HEK293 (cell line): ENCODE measurements around the gene TARS2.
A peak's percentile ranks its signal among the peaks of the same experiment; 100 is the strongest.

ENCODE experiments used
- CTCF ChIA-PET: fragments of 350-600 bp; formaldehyde crosslinking; extraction: SDS; loops from one replicate; lab custom pipeline; 2021; ENCODE audit warnings: antibody characterized with exemption; lab: Yijun Ruan, JAX
- POLR2A ChIA-PET: fragments of 300-600 bp; formaldehyde crosslinking; extraction: SDS; loops from one replicate; lab custom pipeline; 2020; ENCODE audit warnings: antibody characterized with exemption, inconsistent platforms; lab: Yijun Ruan, JAX
- H3K27ac ChIP-seq: fragments of 200-500 bp; sonication (Bioruptor generic); 2 replicates; pipeline ENCODE4 v1.5.1; 2014; ENCODE audit warnings: low read depth, low read length, control low read depth, inconsistent platforms; ENCODE audit errors: extremely low read depth
- H3K36me3 ChIP-seq, 2 experiments: fragments of 200-500 bp in 1 of 2; sonication (Bioruptor generic) in 1 of 2; 1 replicate in 1 of 2; 2 replicates in 1 of 2; pipeline ENCODE4 v1.5.1; 2014 to 2017; ENCODE audit warnings: inconsistent platforms in 2 of 2, low read length in 2 of 2; ENCODE audit not compliant: control insufficient read depth in 2 of 2, insufficient read depth in 1 of 2
- H3K4me1 ChIP-seq: fragments of 200-500 bp; sonication (Bioruptor generic); 2 replicates; pipeline ENCODE4 v1.5.1; 2014; ENCODE audit warnings: mild to moderate bottlenecking, low read length, inconsistent platforms; ENCODE audit not compliant: control insufficient read depth, insufficient read depth
- H3K4me3 ChIP-seq: 2 replicates; pipeline ENCODE4 v1.5.1; 2011; ENCODE audit warnings: low read depth, mild to moderate bottlenecking, control low read depth, low read length, moderate library complexity
- H3K9me3 ChIP-seq: fragments of 200-500 bp; sonication (Bioruptor generic); 2 replicates; pipeline ENCODE4 v1.5.1; 2014; ENCODE audit warnings: low read depth, low read length, inconsistent platforms; ENCODE audit not compliant: control insufficient read depth, insufficient read depth
- ATF2 ChIP-seq: fragments of 450-650 bp; formaldehyde crosslinking; IDR thresholded peaks from 2 replicates; pipeline ENCODE4 v1.5.1; 2016; ENCODE audit warnings: missing biosample characterization, missing genetic modification characterization, low read depth
- BCL11A ChIP-seq: fragments of 450-650 bp; formaldehyde crosslinking; IDR thresholded peaks from 2 replicates; pipeline ENCODE4 v1.5.1; 2016; ENCODE audit warnings: low read depth, missing biosample characterization, missing genetic modification characterization
- GFI1B ChIP-seq: fragments of 450-650 bp; formaldehyde crosslinking; IDR thresholded peaks from 2 replicates; pipeline ENCODE4 v1.5.1; 2016; ENCODE audit warnings: missing biosample characterization, missing genetic modification characterization
- KLF8 ChIP-seq: fragments of 450-650 bp; formaldehyde crosslinking; IDR thresholded peaks from 2 replicates; pipeline ENCODE4 v1.5.1; 2016; ENCODE audit warnings: missing biosample characterization, missing genetic modification characterization
- RBAK ChIP-seq: fragments of 450-650 bp; formaldehyde crosslinking; IDR thresholded peaks from 2 replicates; pipeline ENCODE4 v1.5.1; 2016; ENCODE audit warnings: missing biosample characterization, missing genetic modification characterization
- SCRT1 ChIP-seq: fragments of 450-650 bp; formaldehyde crosslinking; IDR thresholded peaks from 2 replicates; pipeline ENCODE4 v1.5.1; 2016; ENCODE audit warnings: missing biosample characterization, missing genetic modification characterization, borderline replicate concordance
- SCRT2 ChIP-seq: fragments of 450-650 bp; formaldehyde crosslinking; IDR thresholded peaks from 2 replicates; pipeline ENCODE4 v1.5.1; 2016; ENCODE audit warnings: missing biosample characterization, missing genetic modification characterization
- ZBTB10 ChIP-seq: fragments of 450-650 bp; formaldehyde crosslinking; IDR thresholded peaks from 2 replicates; pipeline ENCODE4 v1.5.1; 2016; ENCODE audit warnings: missing biosample characterization, missing genetic modification characterization
- ZBTB17 ChIP-seq: fragments of 450-650 bp; formaldehyde crosslinking; IDR thresholded peaks from 2 replicates; pipeline ENCODE4 v1.5.1; 2016; ENCODE audit warnings: missing biosample characterization, missing genetic modification characterization
- ZNF248 ChIP-seq: fragments of 450-650 bp; formaldehyde crosslinking; IDR thresholded peaks from 2 replicates; pipeline ENCODE4 v1.5.1; 2017; ENCODE audit warnings: missing biosample characterization, missing genetic modification characterization
- ZNF266 ChIP-seq: fragments of 450-650 bp; formaldehyde crosslinking; IDR thresholded peaks from 2 replicates; pipeline ENCODE4 v1.5.1; 2016; ENCODE audit warnings: missing biosample characterization, missing genetic modification characterization, low read depth
- ZNF280D ChIP-seq: fragments of 450-650 bp; formaldehyde crosslinking; IDR thresholded peaks from 2 replicates; pipeline ENCODE4 v1.5.1; 2016; ENCODE audit warnings: missing biosample characterization, missing genetic modification characterization
- ZNF302 ChIP-seq: fragments of 450-650 bp; formaldehyde crosslinking; IDR thresholded peaks from 2 replicates; pipeline ENCODE4 v1.5.1; 2016; ENCODE audit warnings: missing biosample characterization, missing genetic modification characterization, low read depth
- ZNF350 ChIP-seq: fragments of 450-650 bp; formaldehyde crosslinking; IDR thresholded peaks from 2 replicates; pipeline ENCODE4 v1.5.0; 2017; ENCODE audit warnings: missing biosample characterization, mild to moderate bottlenecking, missing genetic modification characterization
- ZNF354C ChIP-seq: fragments of 450-650 bp; formaldehyde crosslinking; IDR thresholded peaks from 2 replicates; pipeline ENCODE4 v1.5.1; 2016; ENCODE audit warnings: missing biosample characterization, missing genetic modification characterization, low read depth, borderline replicate concordance
- ZNF366 ChIP-seq: fragments of 450-650 bp; formaldehyde crosslinking; conservative IDR thresholded peaks from 2 replicates; pipeline ENCODE4 v1.5.1; 2016; ENCODE audit warnings: missing biosample characterization, missing genetic modification characterization
- ZNF488 ChIP-seq: fragments of 450-650 bp; formaldehyde crosslinking; IDR thresholded peaks from 2 replicates; pipeline ENCODE4 v1.5.1; 2016; ENCODE audit warnings: missing biosample characterization, missing genetic modification characterization
- ZNF600 ChIP-seq: fragments of 450-650 bp; formaldehyde crosslinking; IDR thresholded peaks from 2 replicates; pipeline ENCODE4 v1.5.1; 2016; ENCODE audit warnings: missing biosample characterization, missing genetic modification characterization
- ZNF660 ChIP-seq: fragments of 450-650 bp; IDR thresholded peaks from 2 replicates; pipeline ENCODE4 v1.5.1; 2018; ENCODE audit warnings: missing biosample characterization, mild to moderate bottlenecking, missing genetic modification characterization
- ZNF664 ChIP-seq: fragments of 450-650 bp; formaldehyde crosslinking; IDR thresholded peaks from 2 replicates; pipeline ENCODE4 v1.5.1; 2016; ENCODE audit warnings: missing biosample characterization, missing genetic modification characterization
- ZNF670 ChIP-seq: fragments of 450-650 bp; formaldehyde crosslinking; IDR thresholded peaks from 2 replicates; pipeline ENCODE4 v1.5.1; 2016; ENCODE audit warnings: missing biosample characterization, missing genetic modification characterization, low read depth
- ZNF747 ChIP-seq: fragments of 450-650 bp; formaldehyde crosslinking; IDR thresholded peaks from 2 replicates; pipeline ENCODE4 v1.5.1; 2016; ENCODE audit warnings: missing biosample characterization, missing genetic modification characterization
- ZNF768 ChIP-seq: fragments of 450-650 bp; formaldehyde crosslinking; IDR thresholded peaks from 2 replicates; pipeline ENCODE4 v1.5.1; 2018; ENCODE audit warnings: missing biosample characterization, mild to moderate bottlenecking, missing genetic modification characterization
- ZSCAN18 ChIP-seq: fragments of 450-650 bp; formaldehyde crosslinking; IDR thresholded peaks from 2 replicates; pipeline ENCODE4 v1.5.1; 2016; ENCODE audit warnings: missing biosample characterization, missing genetic modification characterization

Gene TARS2

GRCh38 chr1:150505431-150505830 lies 18.2 kb downstream of the TARS2 start:
- TF ChIP-seq ZNF248 (tag by site-specific recombination) (no peak), ATF2 (no peak), ZSCAN18 (no peak)
- ChIA-PET CTCF (interaction anchor here (0.7 kb wide), 1 partner anchor 10 kb away, joined by 4 read pairs; the partner anchor contains the start of gene FALEC), POLR2A (no interaction called here)
- Histone ChIP-seq H3K36me3 (peaks cover 21 to 63% of the 10 kb centered on the region in 2 experiments; a peak in 2 of 3 replicates), H3K9me3 (no peaks in the 10 kb centered on the region), H3K4me1 (no peaks in the 10 kb centered on the region), H3K4me3 (no peak overlapping the region), H3K27ac (no peak overlapping the region)

- ChIA-PET POLR2A (no interaction called here), CTCF (interaction anchor here (1.8 kb wide), 1 partner anchor 25 kb away, joined by 8 read pairs; no protein-coding TSS in a partner anchor)
- Histone ChIP-seq H3K36me3 (peaks cover 10 to 61% of the 10 kb centered on the region in 2 experiments; a peak in 2 of 3 replicates), H3K9me3 (no peaks in the 10 kb centered on the region), H3K4me3 (no peak within 1 kb of the TSS), H3K27ac (no peak within 1 kb of the TSS), H3K4me1 (no peaks in the 10 kb centered on the region)
- TF ChIP-seq ZBTB17 (tag by site-specific recombination) (peak; percentile 44; the same call in 1 of the 2 replicates), ZNF248 (tag by site-specific recombination) (no peak), ZNF266 (tag by site-specific recombination) (no peak), BCL11A (no peak), ZNF488 (tag by site-specific recombination) (no peak), ZNF660 (no peak), ZBTB10 (no peak), ZNF768 (tag by site-specific recombination) (no peak), ZNF302 (tag by site-specific recombination) (no peak), KLF8 (tag by site-specific recombination) (no peak), GFI1B (tag by site-specific recombination) (no peak), SCRT1 (tag by site-specific recombination) (no peak), ZNF350 (tag by site-specific recombination) (no peak), ZNF280D (tag by site-specific recombination) (no peak), SCRT2 (tag by site-specific recombination) (no peak), ZNF664 (tag by site-specific recombination) (no peak), ZNF600 (tag by site-specific recombination) (peak; percentile 53; the same call in 1 of the 2 replicates), ZNF747 (tag by site-specific recombination) (no peak), ZNF366 (tag by site-specific recombination) (peak; percentile 33; the same call in 1 of the 2 replicates), ZNF354C (tag by site-specific recombination) (no peak), ZNF670 (no peak), RBAK (no peak)
These were observed 21.0 kb downstream of the TARS2 start, which contains the start of gene ECM1 for GRCh38 chr1:150507912-150508864. Gene ECM1, plus strand, starts transcription at chr1:150508109. Its CDS starts 101 bp downstream, at chr1:150508210.
